HepG2 (cell line): Measurements from ENCODE around the gene NACC2. TPM values are rescaled to one million over a fixed set of nuclear protein-coding genes. Genes with fewer than 3 reads are reported as not detected.
A peak's percentile ranks its signal among the peaks of the same experiment; 100 is the strongest.

Experiments
- ELF1 ChIP-seq: sonication (generic); formaldehyde crosslinking; IDR thresholded peaks from 2 replicates; pipeline ENCODE4 v1.4.0; 2020; ENCODE audit warnings: missing genetic modification reagents
- ESRRA ChIP-seq: sonication (generic); formaldehyde crosslinking; IDR thresholded peaks from 2 replicates; pipeline ENCODE4 v1.5.1; 2020; ENCODE audit warnings: mild to moderate bottlenecking, low read depth, missing genetic modification reagents
- GATA4 ChIP-seq: sonication (generic); IDR thresholded peaks from 2 replicates; pipeline ENCODE4 v1.6.1; 2016; ENCODE audit warnings: antibody characterized with exemption, low read depth, borderline replicate concordance
- HDAC1 ChIP-seq: sonication (generic); formaldehyde crosslinking; IDR thresholded peaks from 2 replicates; pipeline ENCODE4 v1.5.1; 2020; ENCODE audit warnings: mild to moderate bottlenecking, missing genetic modification reagents
- MIER3 ChIP-seq: IDR thresholded peaks from 2 replicates; pipeline ENCODE4 v1.6.1; 2016; ENCODE audit warnings: missing compliant biosample characterization, borderline replicate concordance
- MYC ChIP-seq: sonication (generic); formaldehyde crosslinking; IDR thresholded peaks from 2 replicates; pipeline ENCODE4 v1.9.0; 2021; ENCODE audit warnings: missing genetic modification reagents, borderline replicate concordance
- NCOA2 ChIP-seq: sonication (generic); formaldehyde crosslinking; IDR thresholded peaks from 2 replicates; pipeline ENCODE4 v1.8.0; 2022; ENCODE audit warnings: inconsistent platforms
- NFE2L1 ChIP-seq: sonication (generic); formaldehyde crosslinking; IDR thresholded peaks from 2 replicates; pipeline ENCODE4 v1.4.0; 2020; ENCODE audit warnings: missing genetic modification reagents, mild to moderate bottlenecking, borderline replicate concordance
- PPARG ChIP-seq: conservative IDR thresholded peaks from 2 replicates; pipeline ENCODE4 v1.6.1; 2016; ENCODE audit warnings: missing biosample characterization, missing genetic modification reagents
- RAD51 ChIP-seq: fragments of 450-650 bp; IDR thresholded peaks from 2 replicates; pipeline ENCODE4 v1.6.1; 2016; ENCODE audit warnings: borderline replicate concordance
- RBFOX2 ChIP-seq: fragments of 200-400 bp; formaldehyde crosslinking; IDR thresholded peaks from 2 replicates; pipeline ENCODE4 v1.6.1; 2017; ENCODE audit warnings: low read depth, mild to moderate bottlenecking, low read length
- SUZ12 ChIP-seq: fragments of 150-350 bp; IDR thresholded peaks from 2 replicates; pipeline ENCODE4 v1.6.1; 2014; ENCODE audit warnings: low read depth, low read length
- SYNCRIP ChIP-seq: fragments of 200-400 bp; formaldehyde crosslinking; IDR thresholded peaks from 2 replicates; pipeline ENCODE4 v1.6.1; 2018; ENCODE audit warnings: mild to moderate bottlenecking, low read depth, low read length; ENCODE audit not compliant: insufficient read depth
- ZNF143 ChIP-seq: sonication (generic); formaldehyde crosslinking; IDR thresholded peaks from 2 replicates; pipeline ENCODE4 v1.4.0; 2020; ENCODE audit warnings: missing genetic modification reagents
- ZNF180 ChIP-seq: sonication (generic); formaldehyde crosslinking; IDR thresholded peaks from 2 replicates; pipeline ENCODE4 v1.4.0; 2020; ENCODE audit warnings: low read depth, missing genetic modification reagents, borderline replicate concordance
- ZNF557 ChIP-seq: sonication (generic); formaldehyde crosslinking; IDR thresholded peaks from 2 replicates; pipeline ENCODE4 v1.4.0; 2020; ENCODE audit warnings: missing genetic modification reagents
- ZNF563 ChIP-seq: sonication (generic); formaldehyde crosslinking; IDR thresholded peaks from 2 replicates; pipeline ENCODE4 v1.8.0; 2022; ENCODE audit warnings: mild to moderate bottlenecking, moderate library complexity, missing genetic modification reagents
- ZNF749 ChIP-seq: sonication (generic); formaldehyde crosslinking; IDR thresholded peaks from 2 replicates; pipeline ENCODE4 v1.8.0; 2022; ENCODE audit warnings: mild to moderate bottlenecking, missing genetic modification reagents, moderate library complexity, borderline replicate concordance
- ZNF83 ChIP-seq: sonication (generic); formaldehyde crosslinking; IDR thresholded peaks from 2 replicates; pipeline ENCODE4 v1.4.0; 2020; ENCODE audit warnings: missing genetic modification reagents, mild to moderate bottlenecking, borderline replicate concordance
- ZSCAN20 ChIP-seq: sonication (generic); formaldehyde crosslinking; IDR thresholded peaks from 2 replicates; pipeline ENCODE4 v1.4.0; 2020; ENCODE audit warnings: missing genetic modification reagents, mild to moderate bottlenecking, borderline replicate concordance
- polyA plus RNA-seq, 8 experiments: library from polyadenylated mRNA; depleted of rRNA in 3 of 8; stranded (reverse) in 7 of 8; unstranded in 1 of 8; fragments of >200 nt; fragmentation: Illumina TruSeq in 4 of 8; extraction: Trizol in 4 of 8; gene quantifications; 2 replicates each; pipeline versions ENCODE4 v1.2.1 to v1.2.3, GENCODE V29; 2011 to 2016; ENCODE audit warnings: low read depth in 4 of 8, missing spikeins in 1 of 8, mixed read lengths in 1 of 8; ENCODE audit not compliant: insufficient read depth in 1 of 8
- total RNA-seq, 5 experiments: library from RNA; depleted of rRNA; stranded (reverse); fragments of >200 nt; fragmentation: Illumina TruSeq; extraction: Trizol; gene quantifications; 2 replicates each; pipeline ENCODE4 v1.2.3, GENCODE V29; 2016; ENCODE audit warnings: low read depth in 1 of 5
- TF ChIP-seq, protein P1 (sequence below): sonication (generic); formaldehyde crosslinking; IDR thresholded peaks from 2 replicates; pipeline ENCODE4 v1.4.0; 2020; ENCODE audit warnings: mild to moderate bottlenecking, missing genetic modification reagents
- TF ChIP-seq, protein P2 (sequence below): sonication (generic); formaldehyde crosslinking; IDR thresholded peaks from 2 replicates; pipeline ENCODE4 v1.4.0; 2020; ENCODE audit warnings: missing genetic modification reagents, borderline replicate concordance
- TF ChIP-seq, protein P3 (sequence below): sonication (generic); formaldehyde crosslinking; IDR thresholded peaks from 2 replicates; pipeline ENCODE4 v1.4.0; 2020; ENCODE audit warnings: missing genetic modification reagents
- TF ChIP-seq, protein P4 (sequence below): sonication (generic); formaldehyde crosslinking; IDR thresholded peaks from 2 replicates; pipeline ENCODE4 v1.4.0; 2020; ENCODE audit warnings: missing genetic modification reagents, borderline replicate concordance

Gene NACC2
- total and polyA plus RNA-seq, 2 of the 13 experiments (the other 11 are each of a cell fraction or from before 2014, with no cell fraction given) = 5.9 to 12.3 TPM

DNA sequence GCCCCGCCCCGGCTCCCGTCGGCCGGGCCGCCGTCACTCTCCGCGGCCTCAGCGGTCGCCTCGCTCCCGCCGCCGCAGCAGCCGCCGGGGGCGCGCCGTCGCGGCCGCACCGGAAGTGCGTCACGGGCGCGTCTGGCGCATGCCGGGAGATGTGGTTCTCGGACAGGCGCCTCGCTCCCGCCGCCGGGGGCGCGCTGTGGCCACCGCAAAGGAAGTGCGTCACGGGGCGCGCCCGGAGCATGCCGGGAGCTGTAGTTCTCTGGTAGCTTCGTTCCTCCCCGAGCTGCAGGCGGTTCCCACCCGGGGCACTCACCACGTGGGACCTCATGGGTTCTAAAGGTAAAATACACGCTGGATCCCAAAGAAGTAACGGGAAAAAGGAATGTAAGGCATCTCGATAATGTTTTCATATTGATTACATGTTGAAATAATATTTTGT is 133.8 kb downstream of the NACC2 start, which contains the start of gene UBAC1 (continued):
- TF ChIP-seq NCOA2 = no peak
- 0 out of 2 replicates have a peak, but pooled peaks have one; percentile 45 for TF ChIP-seq PPARG
- peak; percentile 37 for TF ChIP-seq HDAC1 (CRISPR knock-in tag)
- TF ChIP-seq, protein P1, sequence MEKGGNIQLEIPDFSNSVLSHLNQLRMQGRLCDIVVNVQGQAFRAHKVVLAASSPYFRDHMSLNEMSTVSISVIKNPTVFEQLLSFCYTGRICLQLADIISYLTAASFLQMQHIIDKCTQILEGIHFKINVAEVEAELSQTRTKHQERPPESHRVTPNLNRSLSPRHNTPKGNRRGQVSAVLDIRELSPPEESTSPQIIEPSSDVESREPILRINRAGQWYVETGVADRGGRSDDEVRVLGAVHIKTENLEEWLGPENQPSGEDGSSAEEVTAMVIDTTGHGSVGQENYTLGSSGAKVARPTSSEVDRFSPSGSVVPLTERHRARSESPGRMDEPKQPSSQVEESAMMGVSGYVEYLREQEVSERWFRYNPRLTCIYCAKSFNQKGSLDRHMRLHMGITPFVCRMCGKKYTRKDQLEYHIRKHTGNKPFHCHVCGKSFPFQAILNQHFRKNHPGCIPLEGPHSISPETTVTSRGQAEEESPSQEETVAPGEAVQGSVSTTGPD (CRISPR knock-in tag) = no peak
- TF ChIP-seq RBFOX2 = 0 out of 2 replicates have a peak, but pooled peaks have one; percentile 3
- no peak for TF ChIP-seq SYNCRIP
- TF ChIP-seq, protein P2, sequence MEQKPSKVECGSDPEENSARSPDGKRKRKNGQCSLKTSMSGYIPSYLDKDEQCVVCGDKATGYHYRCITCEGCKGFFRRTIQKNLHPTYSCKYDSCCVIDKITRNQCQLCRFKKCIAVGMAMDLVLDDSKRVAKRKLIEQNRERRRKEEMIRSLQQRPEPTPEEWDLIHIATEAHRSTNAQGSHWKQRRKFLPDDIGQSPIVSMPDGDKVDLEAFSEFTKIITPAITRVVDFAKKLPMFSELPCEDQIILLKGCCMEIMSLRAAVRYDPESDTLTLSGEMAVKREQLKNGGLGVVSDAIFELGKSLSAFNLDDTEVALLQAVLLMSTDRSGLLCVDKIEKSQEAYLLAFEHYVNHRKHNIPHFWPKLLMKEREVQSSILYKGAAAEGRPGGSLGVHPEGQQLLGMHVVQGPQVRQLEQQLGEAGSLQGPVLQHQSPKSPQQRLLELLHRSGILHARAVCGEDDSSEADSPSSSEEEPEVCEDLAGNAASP (CRISPR knock-in tag) = no peak
- TF ChIP-seq MIER3 (CRISPR knock-in tag) = no peak
- TF ChIP-seq, protein P3, sequence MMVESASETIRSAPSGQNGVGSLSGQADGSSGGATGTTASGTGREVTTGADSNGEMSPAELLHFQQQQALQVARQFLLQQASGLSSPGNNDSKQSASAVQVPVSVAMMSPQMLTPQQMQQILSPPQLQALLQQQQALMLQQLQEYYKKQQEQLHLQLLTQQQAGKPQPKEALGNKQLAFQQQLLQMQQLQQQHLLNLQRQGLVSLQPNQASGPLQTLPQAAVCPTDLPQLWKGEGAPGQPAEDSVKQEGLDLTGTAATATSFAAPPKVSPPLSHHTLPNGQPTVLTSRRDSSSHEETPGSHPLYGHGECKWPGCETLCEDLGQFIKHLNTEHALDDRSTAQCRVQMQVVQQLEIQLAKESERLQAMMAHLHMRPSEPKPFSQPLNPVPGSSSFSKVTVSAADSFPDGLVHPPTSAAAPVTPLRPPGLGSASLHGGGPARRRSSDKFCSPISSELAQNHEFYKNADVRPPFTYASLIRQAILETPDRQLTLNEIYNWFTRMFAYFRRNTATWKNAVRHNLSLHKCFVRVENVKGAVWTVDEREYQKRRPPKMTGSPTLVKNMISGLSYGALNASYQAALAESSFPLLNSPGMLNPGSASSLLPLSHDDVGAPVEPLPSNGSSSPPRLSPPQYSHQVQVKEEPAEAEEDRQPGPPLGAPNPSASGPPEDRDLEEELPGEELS (CRISPR knock-in tag) = no peak; the same call in 1 of the 2 replicates
- TF ChIP-seq ZNF557 (CRISPR knock-in tag) = no peak
- TF ChIP-seq ESRRA (CRISPR knock-in tag) = no peak
- TF ChIP-seq ZNF563 (CRISPR knock-in tag) = peak; percentile 12; the same call in 1 of the 2 replicates
- TF ChIP-seq ZNF749 (CRISPR knock-in tag) = no peak
- no peak for TF ChIP-seq GATA4
- TF ChIP-seq ZNF83 (CRISPR knock-in tag) = no peak
- peak; percentile 72 for TF ChIP-seq MYC (CRISPR knock-in tag)
- TF ChIP-seq ELF1 (CRISPR knock-in tag) = peak; percentile 53
- TF ChIP-seq, protein P4, sequence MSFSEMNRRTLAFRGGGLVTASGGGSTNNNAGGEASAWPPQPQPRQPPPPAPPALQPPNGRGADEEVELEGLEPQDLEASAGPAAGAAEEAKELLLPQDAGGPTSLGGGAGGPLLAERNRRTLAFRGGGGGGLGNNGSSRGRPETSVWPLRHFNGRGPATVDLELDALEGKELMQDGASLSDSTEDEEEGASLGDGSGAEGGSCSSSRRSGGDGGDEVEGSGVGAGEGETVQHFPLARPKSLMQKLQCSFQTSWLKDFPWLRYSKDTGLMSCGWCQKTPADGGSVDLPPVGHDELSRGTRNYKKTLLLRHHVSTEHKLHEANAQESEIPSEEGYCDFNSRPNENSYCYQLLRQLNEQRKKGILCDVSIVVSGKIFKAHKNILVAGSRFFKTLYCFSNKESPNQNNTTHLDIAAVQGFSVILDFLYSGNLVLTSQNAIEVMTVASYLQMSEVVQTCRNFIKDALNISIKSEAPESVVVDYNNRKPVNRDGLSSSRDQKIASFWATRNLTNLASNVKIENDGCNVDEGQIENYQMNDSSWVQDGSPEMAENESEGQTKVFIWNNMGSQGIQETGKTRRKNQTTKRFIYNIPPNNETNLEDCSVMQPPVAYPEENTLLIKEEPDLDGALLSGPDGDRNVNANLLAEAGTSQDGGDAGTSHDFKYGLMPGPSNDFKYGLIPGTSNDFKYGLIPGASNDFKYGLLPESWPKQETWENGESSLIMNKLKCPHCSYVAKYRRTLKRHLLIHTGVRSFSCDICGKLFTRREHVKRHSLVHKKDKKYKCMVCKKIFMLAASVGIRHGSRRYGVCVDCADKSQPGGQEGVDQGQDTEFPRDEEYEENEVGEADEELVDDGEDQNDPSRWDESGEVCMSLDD (CRISPR knock-in tag) = no peak
- TF ChIP-seq RAD51 = no peak
- TF ChIP-seq NFE2L1 (CRISPR knock-in tag) = no peak
- TF ChIP-seq SUZ12 = peak; percentile 85
- peak; percentile 94 for TF ChIP-seq ZNF143 (CRISPR knock-in tag)
- TF ChIP-seq ZSCAN20 (CRISPR knock-in tag) = no peak
- no peak for TF ChIP-seq ZNF180 (CRISPR knock-in tag)
